Neural progenitor cell (in vitro differentiated cells): Measurements from ENCODE around the gene CARMIL1.

Experiments
- EZH2phosphoT487 ChIP-seq: fragments of 200-600 bp; sonication (generic); IDR thresholded peaks from 2 replicates; pipeline ENCODE4 v1.6.1; 2017; ENCODE audit warnings: antibody characterized with exemption
- TF ChIP-seq, protein P1 (sequence below): fragments of 200-600 bp; sonication (generic); IDR thresholded peaks from 2 replicates; pipeline ENCODE4 v1.5.1; 2017; ENCODE audit warnings: antibody characterized with exemption, mild to moderate bottlenecking

DNA sequence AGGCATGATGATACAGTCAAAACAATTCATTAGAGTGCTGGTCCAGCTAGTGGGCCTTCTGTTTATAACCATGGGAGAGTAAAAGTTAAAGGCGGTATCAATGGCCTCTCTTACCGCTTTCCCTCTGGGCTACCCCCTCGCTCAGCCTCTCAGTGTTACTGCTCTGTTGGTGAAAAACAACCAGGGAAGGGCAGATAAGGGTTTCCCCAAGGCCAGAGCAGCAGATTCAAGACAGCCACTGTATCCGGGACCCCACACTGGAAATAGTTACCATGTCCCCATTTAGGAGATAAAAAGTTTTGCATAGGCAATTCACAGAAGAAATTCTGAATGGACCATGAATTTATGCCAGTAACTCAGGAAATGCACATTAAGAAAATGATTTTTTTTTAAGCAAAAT lies 386.3 kb downstream of the CARMIL1 start:
- TF ChIP-seq, protein P1, sequence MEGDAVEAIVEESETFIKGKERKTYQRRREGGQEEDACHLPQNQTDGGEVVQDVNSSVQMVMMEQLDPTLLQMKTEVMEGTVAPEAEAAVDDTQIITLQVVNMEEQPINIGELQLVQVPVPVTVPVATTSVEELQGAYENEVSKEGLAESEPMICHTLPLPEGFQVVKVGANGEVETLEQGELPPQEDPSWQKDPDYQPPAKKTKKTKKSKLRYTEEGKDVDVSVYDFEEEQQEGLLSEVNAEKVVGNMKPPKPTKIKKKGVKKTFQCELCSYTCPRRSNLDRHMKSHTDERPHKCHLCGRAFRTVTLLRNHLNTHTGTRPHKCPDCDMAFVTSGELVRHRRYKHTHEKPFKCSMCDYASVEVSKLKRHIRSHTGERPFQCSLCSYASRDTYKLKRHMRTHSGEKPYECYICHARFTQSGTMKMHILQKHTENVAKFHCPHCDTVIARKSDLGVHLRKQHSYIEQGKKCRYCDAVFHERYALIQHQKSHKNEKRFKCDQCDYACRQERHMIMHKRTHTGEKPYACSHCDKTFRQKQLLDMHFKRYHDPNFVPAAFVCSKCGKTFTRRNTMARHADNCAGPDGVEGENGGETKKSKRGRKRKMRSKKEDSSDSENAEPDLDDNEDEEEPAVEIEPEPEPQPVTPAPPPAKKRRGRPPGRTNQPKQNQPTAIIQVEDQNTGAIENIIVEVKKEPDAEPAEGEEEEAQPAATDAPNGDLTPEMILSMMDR = no peak
- no peak for TF ChIP-seq EZH2phosphoT487
